ENCODE data around the gene CD177.
"Not testable (repeated sequence)": the region's sequence is repeated elsewhere in the genome, so short reads cannot be mapped to it uniquely, and the experiment has no call there.

CD177 gene

GRCh38 chr19:43318203-43318602 lies 35.3 kb upstream of the CD177 start:
- no peak overlapping the region for H3K27ac ChIP-seq (ENCODE audit: low read length)
- H3K27me3 ChIP-seq (ENCODE audit: control insufficient read depth, insufficient read depth, low read length), result no peaks in the 10 kb centered on the region
- H3K4me3 ChIP-seq (ENCODE audit: low read length), result no peak overlapping the region
- H3K4me1 ChIP-seq (ENCODE audit: control insufficient read depth, low read depth, low read length), result peaks cover 5% of the 10 kb centered on the region
- H3K9ac ChIP-seq (ENCODE audit: low read length), result no peak overlapping the region
- H3K9me3 ChIP-seq (ENCODE audit: control insufficient read depth, low read depth, low read length), result peaks cover 10% of the 10 kb centered on the region
- no peaks in the 10 kb centered on the region for H3K36me3 ChIP-seq (ENCODE audit: control insufficient read depth, low read depth, low read length)

- no peak overlapping the region for H3K4me3 ChIP-seq (ENCODE audit: low read length)
- H3K4me1 ChIP-seq (ENCODE audit: control insufficient read depth, low read depth, low read length), result peaks cover 5% of the 10 kb centered on the region
- H3K27ac ChIP-seq (ENCODE audit: low read length), result no peak overlapping the region
- H3K9me3 ChIP-seq (ENCODE audit: control insufficient read depth, low read depth, low read length), result peaks cover 10% of the 10 kb centered on the region
- H3K9ac ChIP-seq (ENCODE audit: low read length), result no peak overlapping the region
- H3K27me3 ChIP-seq (ENCODE audit: control insufficient read depth, insufficient read depth, low read length), result no peaks in the 10 kb centered on the region
- H3K36me3 ChIP-seq (ENCODE audit: control insufficient read depth, low read depth, low read length), result no peaks in the 10 kb centered on the region
Observed at GRCh38 chr19:43318796-43319314, 34.6 kb upstream of the CD177 start.

- H3K9ac ChIP-seq (ENCODE audit: low read length), result no peak overlapping the region
- peaks cover 10% of the 10 kb centered on the region for H3K9me3 ChIP-seq (ENCODE audit: control insufficient read depth, low read depth, low read length)
- H3K36me3 ChIP-seq (ENCODE audit: control insufficient read depth, low read depth, low read length), result no peaks in the 10 kb centered on the region
- peaks cover 5% of the 10 kb centered on the region for H3K4me1 ChIP-seq (ENCODE audit: control insufficient read depth, low read depth, low read length)
- H3K4me3 ChIP-seq (ENCODE audit: low read length), result no peak overlapping the region
- H3K27me3 ChIP-seq (ENCODE audit: control insufficient read depth, insufficient read depth, low read length), result no peaks in the 10 kb centered on the region
- H3K27ac ChIP-seq (ENCODE audit: low read length), result no peak overlapping the region
Observed at GRCh38 chr19:43320546-43320945, 32.9 kb upstream of the CD177 start.

- not testable (repeated sequence) for H3K27me3 ChIP-seq (ENCODE audit: control insufficient read depth, insufficient read depth, low read length); H3K27ac ChIP-seq (ENCODE audit: low read length); H3K4me3 ChIP-seq (ENCODE audit: low read length); H3K9me3 ChIP-seq (ENCODE audit: control insufficient read depth, low read depth, low read length); H3K9ac ChIP-seq (ENCODE audit: low read length); H3K36me3 ChIP-seq (ENCODE audit: control insufficient read depth, low read depth, low read length)
- H3K4me1 ChIP-seq (ENCODE audit: control insufficient read depth, low read depth, low read length), result peaks cover 14% of the 10 kb centered on the region
Observed at GRCh38 chr19:43326761-43327160, 26.7 kb upstream of the CD177 start.

GRCh38 chr19:43328561-43328960 lies 24.9 kb upstream of the CD177 start:
- not testable (repeated sequence) for H3K36me3 ChIP-seq (ENCODE audit: control insufficient read depth, low read depth, low read length); H3K4me3 ChIP-seq (ENCODE audit: low read length); H3K9ac ChIP-seq (ENCODE audit: low read length); H3K27ac ChIP-seq (ENCODE audit: low read length); H3K27me3 ChIP-seq (ENCODE audit: control insufficient read depth, insufficient read depth, low read length); H3K9me3 ChIP-seq (ENCODE audit: control insufficient read depth, low read depth, low read length)
- H3K4me1 ChIP-seq (ENCODE audit: control insufficient read depth, low read depth, low read length), result peaks cover 19% of the 10 kb centered on the region

- H3K27ac ChIP-seq (ENCODE audit: low read length); H3K9me3 ChIP-seq (ENCODE audit: control insufficient read depth, low read depth, low read length); H3K4me3 ChIP-seq (ENCODE audit: low read length); H3K9ac ChIP-seq (ENCODE audit: low read length); H3K36me3 ChIP-seq (ENCODE audit: control insufficient read depth, low read depth, low read length); H3K27me3 ChIP-seq (ENCODE audit: control insufficient read depth, insufficient read depth, low read length): not testable (repeated sequence)
- H3K4me1 ChIP-seq (ENCODE audit: control insufficient read depth, low read depth, low read length), result peaks cover 19% of the 10 kb centered on the region
Observed at GRCh38 chr19:43329049-43329448, 24.4 kb upstream of the CD177 start.

- no peaks in the 10 kb centered on the region for H3K27me3 ChIP-seq (ENCODE audit: control insufficient read depth, insufficient read depth, low read length)
- no peak overlapping the region for H3K27ac ChIP-seq (ENCODE audit: low read length)
- H3K4me3 ChIP-seq (ENCODE audit: low read length), result no peak overlapping the region
- H3K36me3 ChIP-seq (ENCODE audit: control insufficient read depth, low read depth, low read length), result no peaks in the 10 kb centered on the region
- no peak overlapping the region for H3K9ac ChIP-seq (ENCODE audit: low read length)
- peaks cover 8% of the 10 kb centered on the region for H3K9me3 ChIP-seq (ENCODE audit: control insufficient read depth, low read depth, low read length)
- peaks cover 19% of the 10 kb centered on the region for H3K4me1 ChIP-seq (ENCODE audit: control insufficient read depth, low read depth, low read length)
Observed at GRCh38 chr19:43329989-43330388, 23.5 kb upstream of the CD177 start.

GRCh38 chr19:43330726-43331434 lies 22.6 kb upstream of the CD177 start:
- Histone ChIP-seq H3K36me3 (ENCODE audit: control insufficient read depth, low read depth, low read length) (no peaks in the 10 kb centered on the region), H3K4me3 (ENCODE audit: low read length) (no peak overlapping the region), H3K9ac (ENCODE audit: low read length) (no peak overlapping the region), H3K4me1 (ENCODE audit: control insufficient read depth, low read depth, low read length) (peaks cover 19% of the 10 kb centered on the region), H3K9me3 (ENCODE audit: control insufficient read depth, low read depth, low read length) (peaks cover 8% of the 10 kb centered on the region), H3K27ac (ENCODE audit: low read length) (no peak overlapping the region), H3K27me3 (ENCODE audit: control insufficient read depth, insufficient read depth, low read length) (no peaks in the 10 kb centered on the region)

GRCh38 chr19:43331435-43332010 lies 22.0 kb upstream of the CD177 start:
- H3K36me3 ChIP-seq (ENCODE audit: control insufficient read depth, low read depth, low read length), result no peaks in the 10 kb centered on the region
- peaks cover 19% of the 10 kb centered on the region for H3K4me1 ChIP-seq (ENCODE audit: control insufficient read depth, low read depth, low read length)
- H3K9me3 ChIP-seq (ENCODE audit: control insufficient read depth, low read depth, low read length), result peaks cover 8% of the 10 kb centered on the region
- H3K27ac ChIP-seq (ENCODE audit: low read length), result no peak overlapping the region
- H3K4me3 ChIP-seq (ENCODE audit: low read length), result no peak overlapping the region
- no peaks in the 10 kb centered on the region for H3K27me3 ChIP-seq (ENCODE audit: control insufficient read depth, insufficient read depth, low read length)
- H3K9ac ChIP-seq (ENCODE audit: low read length), result no peak overlapping the region

GRCh38 chr19:43332058-43332922 lies 21.2 kb upstream of the CD177 start:
- no peak overlapping the region for H3K4me3 ChIP-seq (ENCODE audit: low read length)
- no peak overlapping the region for H3K9ac ChIP-seq (ENCODE audit: low read length)
- H3K36me3 ChIP-seq (ENCODE audit: control insufficient read depth, low read depth, low read length), result no peaks in the 10 kb centered on the region
- H3K9me3 ChIP-seq (ENCODE audit: control insufficient read depth, low read depth, low read length), result peaks cover 8% of the 10 kb centered on the region
- no peaks in the 10 kb centered on the region for H3K27me3 ChIP-seq (ENCODE audit: control insufficient read depth, insufficient read depth, low read length)
- H3K27ac ChIP-seq (ENCODE audit: low read length), result no peak overlapping the region
- peaks cover 19% of the 10 kb centered on the region for H3K4me1 ChIP-seq (ENCODE audit: control insufficient read depth, low read depth, low read length)

- not testable (repeated sequence) for H3K4me3 ChIP-seq (ENCODE audit: low read length); H3K27ac ChIP-seq (ENCODE audit: low read length); H3K9ac ChIP-seq (ENCODE audit: low read length); H3K27me3 ChIP-seq (ENCODE audit: control insufficient read depth, insufficient read depth, low read length); H3K36me3 ChIP-seq (ENCODE audit: control insufficient read depth, low read depth, low read length); H3K9me3 ChIP-seq (ENCODE audit: control insufficient read depth, low read depth, low read length)
- H3K4me1 ChIP-seq (ENCODE audit: control insufficient read depth, low read depth, low read length), result peaks cover 13% of the 10 kb centered on the region
Observed at GRCh38 chr19:43336508-43336907, 17.0 kb upstream of the CD177 start.
